Measurements from ENCODE around the gene SIGLECL1.

SIGLECL1 gene

GRCh38 chr19:51296336-51297093 lies 45.6 kb downstream of the SIGLECL1 start:
- FAIRE-seq = no peak

DNA sequence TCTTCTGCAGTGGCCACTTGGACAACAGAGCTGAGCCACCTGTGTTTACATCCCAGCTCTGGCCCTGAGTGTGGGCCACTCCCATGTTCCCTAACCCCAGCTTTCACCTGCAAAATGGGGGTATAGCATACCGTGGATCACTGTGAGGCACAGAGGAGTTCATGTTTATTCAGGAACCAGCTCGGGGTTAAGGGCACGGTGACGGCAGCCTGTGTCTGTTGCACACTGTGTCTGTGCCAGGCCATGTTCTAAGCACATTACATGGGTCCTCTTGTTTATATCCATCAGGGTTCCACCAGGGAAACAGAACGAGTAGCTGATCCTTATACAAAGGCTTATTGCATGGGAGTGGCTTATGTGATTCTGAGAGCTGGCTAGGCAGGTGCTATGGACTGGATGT lies 46.5 kb downstream of the SIGLECL1 start:
- FAIRE-seq = no peak

- no peak for FAIRE-seq
Observed at GRCh38 chr19:51301266-51301665, 50.4 kb downstream of the SIGLECL1 start.

DNA sequence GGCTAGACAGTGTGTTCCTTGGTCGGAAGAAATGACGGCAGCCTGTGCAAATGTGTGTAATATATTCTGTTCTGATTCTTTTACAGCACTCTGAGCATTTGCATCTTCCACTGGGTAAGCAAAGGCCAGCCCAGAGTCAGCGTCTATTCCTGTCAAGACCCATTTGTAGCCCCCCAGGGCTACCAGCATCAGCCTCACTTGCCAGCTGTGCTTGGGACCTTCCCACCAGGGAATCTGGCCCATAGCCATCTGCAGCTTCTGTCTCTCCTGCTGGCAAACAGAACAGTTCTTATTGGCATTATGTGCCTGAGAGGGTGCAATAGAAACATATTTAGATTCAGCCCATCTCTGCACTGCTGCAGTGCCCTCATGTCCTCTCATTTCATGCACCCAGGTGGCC lies 54.6 kb downstream of the SIGLECL1 start:
- FAIRE-seq = no peak

DNA sequence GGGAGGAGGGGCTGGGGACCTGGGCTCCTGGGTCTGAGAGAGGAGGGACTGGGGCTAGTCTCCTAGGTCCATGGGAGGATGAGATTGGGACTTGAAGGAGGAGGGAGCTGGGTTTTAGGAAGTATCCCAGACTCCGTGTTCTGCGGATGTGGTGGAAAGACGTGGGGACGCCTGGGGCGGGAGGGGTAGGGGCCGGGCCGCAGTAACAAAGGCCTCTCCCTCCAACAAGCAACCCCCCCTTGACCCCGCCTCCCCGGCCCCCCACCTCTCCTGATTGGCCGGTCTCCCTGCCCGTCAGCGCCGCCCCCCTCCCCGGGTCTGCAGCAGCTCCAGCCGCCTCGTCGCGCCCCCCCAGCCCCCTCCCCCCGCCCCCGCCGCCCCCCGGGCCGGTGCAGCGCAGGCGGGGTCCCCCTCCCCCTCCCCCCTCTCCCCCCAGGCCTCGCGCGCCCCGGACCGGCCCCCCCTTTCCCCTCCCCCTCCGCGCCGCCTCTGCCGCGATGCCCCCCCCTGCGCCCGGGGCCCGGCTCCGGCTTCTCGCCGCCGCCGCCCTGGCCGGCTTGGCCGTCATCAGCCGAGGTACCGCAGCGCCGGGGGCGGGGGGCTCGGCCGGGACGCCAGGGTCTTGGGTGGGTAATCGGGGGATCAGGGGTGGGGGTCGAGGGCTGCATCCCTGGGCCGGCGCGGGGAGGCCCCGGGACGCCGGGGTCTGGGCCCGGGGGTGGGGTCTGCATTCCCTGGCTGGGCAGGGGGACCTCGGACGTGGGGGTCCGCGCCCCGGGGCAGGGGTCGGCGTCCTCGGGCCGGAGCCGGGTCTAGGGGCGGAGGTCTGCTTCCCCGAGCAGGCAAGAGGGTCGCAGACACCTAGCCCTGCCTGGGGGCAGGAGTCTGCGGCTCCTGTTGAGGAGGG lies 60.7 kb downstream of the SIGLECL1 start, which contains the start of gene IGLON5:
Gene IGLON5, plus strand, starts transcription at position 294 of the 907 bp plus-strand sequence. Its CDS starts 204 bp downstream, at position 498.
- FAIRE-seq = no peak

GRCh38 chr19:51316688-51317087 lies 65.8 kb downstream of the SIGLECL1 start:
- FAIRE-seq = no peak

DNA sequence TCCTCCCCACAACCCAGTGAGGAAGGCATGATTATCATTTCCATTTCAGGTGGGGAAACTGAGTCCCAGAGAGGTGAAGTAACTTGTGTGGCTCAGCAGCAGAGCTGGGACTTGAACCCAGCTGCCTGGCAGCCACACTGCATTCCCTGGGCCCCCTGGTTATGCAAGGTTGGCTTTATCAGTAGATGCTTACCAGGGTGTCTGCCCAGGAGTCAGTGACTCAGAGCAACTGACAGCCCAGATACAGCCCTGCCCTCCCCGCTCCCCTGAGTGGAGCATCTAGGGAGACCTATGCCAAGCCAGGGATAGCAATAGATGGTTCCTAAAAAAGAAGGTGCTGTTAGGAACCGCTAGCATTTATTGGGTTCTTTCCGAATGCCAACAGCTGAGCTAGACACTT lies 66.5 kb downstream of the SIGLECL1 start:
- no peak for FAIRE-seq

- FAIRE-seq = no peak
Observed at GRCh38 chr19:51317968-51318367, 67.1 kb downstream of the SIGLECL1 start.

Data from endometrium (tissue), 2 donors.